NCI-H2227 (cell line): ENCODE data around the gene TLE6.
"Not testable (repeated sequence)": the region's sequence is repeated elsewhere in the genome, so short reads cannot be mapped to it uniquely, and the experiment has no call there.

Source experiments
- DNase-seq: peaks from one replicate; lab custom pipeline; 2025; ENCODE audit not compliant: unreplicated experiment; lab: John Stamatoyannopoulos, UW

Gene TLE6

DNA sequence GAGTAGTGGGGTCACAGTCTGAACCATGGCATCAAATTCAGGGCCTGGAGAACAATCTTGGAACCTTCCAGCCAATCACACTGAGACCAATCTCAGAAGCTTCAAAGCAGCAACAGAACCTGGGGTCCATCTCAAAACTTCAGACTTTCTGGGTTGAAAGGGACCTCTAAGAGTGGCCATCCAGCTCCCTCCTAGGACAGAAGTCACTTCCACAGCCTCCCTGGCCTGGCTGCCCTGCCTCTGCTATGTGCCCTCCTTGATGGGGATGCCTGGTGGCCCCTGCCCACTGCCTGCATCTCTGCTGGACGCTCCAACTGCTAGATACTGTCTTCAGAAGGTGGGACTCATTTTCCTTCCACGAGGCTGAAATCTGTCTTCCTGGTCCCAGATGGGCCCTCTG is 49.9 kb downstream of the TLE6 start:
- no peak for DNase-seq

- DNase-seq = no peak
These were observed 50.6 kb downstream of the TLE6 start for GRCh38 chr19:3027981-3028304.

- DNase-seq = no peak
These were observed 51.1 kb downstream of the TLE6 start for GRCh38 chr19:3028305-3029064.

DNA sequence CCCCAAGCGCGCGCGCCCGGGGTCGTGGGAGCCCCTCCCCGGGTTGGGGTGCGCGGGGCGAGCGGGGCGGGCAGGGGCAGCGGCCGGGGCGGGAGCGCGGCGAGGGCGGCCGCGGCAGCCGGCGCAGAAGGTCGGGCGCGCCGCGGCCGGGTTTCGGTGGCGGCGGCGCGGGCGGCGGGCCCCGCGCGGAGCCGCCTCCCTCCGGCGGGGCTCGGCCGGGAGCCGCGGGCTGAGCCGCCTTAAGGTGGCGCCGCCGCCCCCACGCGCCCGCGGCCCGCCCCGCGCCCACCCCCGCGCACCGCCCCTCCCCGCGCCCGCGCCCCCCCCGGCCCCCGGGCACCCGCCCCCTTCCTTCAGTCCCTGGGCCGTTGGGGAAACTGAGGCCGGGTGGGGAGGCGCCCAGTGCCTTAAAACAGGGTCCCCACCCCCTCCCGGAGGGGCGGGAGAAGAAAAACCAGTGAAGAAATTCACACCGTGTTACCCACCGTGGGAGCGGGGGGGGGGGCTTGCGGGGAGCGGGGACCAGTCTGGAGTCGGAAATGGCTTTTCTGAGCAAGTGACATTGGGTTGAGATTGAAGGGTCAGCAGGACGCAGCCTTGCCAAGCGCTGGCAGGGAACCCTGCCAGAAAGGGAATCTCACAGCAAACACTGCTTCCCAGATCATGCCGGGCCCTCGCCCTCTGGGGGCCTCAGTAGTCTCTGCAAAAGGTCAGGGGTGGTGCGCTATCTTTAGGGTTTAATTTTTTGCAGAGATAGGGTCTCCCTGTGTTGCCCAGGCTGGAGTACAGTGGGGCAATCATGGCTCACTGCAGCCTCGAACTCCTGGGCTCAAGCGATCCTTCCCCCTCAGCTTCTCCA is 51.9 kb downstream of the TLE6 start, which contains the start of gene TLE2:
TLE2 (minus strand) TSS at position 216 of the 859 bp plus-strand sequence. CDS start 376 bp downstream, outside the sequence.
- DNase-seq = no peak

- DNase-seq = no peak
These were observed 54.2 kb downstream of the TLE6 start for GRCh38 chr19:3031607-3031867.

DNA sequence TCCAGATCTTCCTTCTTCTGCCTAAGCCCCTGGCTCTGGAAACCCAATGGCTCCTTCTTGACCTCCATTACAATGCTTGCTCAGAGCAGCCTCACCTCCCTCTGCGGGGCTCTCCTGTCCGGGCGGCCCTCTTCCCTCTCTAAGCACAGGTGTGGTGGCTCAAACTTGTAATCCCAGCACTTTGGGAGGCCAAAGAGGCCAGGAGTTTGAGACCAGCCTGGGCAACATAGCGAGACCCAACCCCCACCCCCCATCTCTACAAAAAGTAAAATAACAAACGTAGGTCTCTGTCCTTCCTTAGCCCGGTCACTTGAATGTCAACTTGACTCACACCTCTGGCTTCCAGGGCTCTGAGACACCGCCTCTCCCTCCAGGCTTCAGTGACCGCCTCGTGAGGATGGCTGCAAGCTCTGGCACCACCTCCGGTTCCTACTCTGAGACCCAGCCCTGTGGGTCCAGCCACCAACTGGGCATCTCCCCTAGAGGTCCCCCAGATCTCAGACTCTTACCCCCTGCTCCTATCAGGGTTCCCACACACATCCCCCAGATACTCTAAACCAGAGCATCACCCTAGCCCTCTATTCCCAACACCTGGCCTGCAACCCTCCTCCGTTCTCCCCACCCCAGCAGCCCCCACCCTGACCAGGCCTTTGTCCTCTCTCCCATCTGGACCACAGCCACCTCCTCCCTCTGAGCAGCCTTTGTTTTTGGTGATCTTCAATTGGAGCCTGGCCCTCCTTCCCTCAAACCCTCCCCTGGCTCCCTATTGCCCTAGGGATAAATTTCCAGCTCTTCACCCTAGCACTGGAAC is 56.4 kb downstream of the TLE6 start:
- no peak for DNase-seq

DNA sequence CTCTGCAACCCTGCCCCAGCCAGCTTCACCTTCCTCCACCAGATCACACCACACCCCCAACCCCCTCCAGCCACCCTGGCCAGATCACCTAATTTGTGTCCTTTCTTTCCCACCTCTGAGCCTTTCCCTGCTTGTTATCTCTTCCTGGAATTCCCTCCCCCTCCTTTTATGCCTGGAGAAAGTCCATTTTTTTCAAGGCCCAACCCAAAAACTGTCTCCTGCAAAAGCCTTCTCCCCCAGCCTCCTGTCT is 57.0 kb downstream of the TLE6 start:
- no peak for DNase-seq

DNA sequence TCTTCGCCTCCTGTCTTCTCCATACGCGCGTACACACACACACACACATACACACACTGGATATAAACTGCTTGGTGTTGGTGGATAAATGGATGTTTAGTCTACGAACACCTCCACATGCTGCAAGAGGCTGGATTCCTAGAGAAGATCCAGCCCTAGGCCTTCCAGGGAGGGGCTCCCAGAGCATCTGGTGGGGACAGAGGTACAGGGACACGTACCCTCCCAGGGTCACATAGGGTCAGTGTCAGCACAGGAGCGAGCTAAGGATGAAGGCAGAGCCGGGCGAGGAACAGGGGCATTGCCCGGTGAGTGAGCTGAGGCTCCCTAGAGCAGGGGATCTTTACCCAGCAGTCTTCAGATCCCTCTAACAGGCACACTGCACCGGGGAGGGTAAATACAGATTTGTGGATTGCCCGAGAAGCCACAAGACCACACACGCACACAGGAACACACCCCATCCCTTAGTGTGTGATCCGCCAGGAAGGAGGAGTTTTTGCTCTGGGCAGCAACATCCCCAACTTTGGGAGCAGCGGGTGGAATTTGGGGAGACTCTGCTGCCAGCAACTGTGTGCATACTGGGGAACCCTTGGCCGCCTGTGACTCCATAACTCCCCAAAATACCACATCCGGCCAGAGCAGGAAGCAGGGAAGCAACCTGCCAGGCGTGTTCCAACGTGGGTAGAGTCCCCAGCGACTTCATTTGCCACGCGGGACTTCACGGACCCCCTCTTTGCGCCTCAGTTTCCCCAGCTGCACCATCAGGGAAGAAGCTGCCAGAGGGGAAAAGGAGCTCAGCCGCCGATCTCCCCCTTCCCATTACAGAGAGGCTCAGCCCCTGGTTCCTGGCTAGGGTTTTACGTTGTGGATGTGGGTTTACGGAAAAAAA is 57.5 kb downstream of the TLE6 start:
- DNase-seq = peak; percentile 66

DNA sequence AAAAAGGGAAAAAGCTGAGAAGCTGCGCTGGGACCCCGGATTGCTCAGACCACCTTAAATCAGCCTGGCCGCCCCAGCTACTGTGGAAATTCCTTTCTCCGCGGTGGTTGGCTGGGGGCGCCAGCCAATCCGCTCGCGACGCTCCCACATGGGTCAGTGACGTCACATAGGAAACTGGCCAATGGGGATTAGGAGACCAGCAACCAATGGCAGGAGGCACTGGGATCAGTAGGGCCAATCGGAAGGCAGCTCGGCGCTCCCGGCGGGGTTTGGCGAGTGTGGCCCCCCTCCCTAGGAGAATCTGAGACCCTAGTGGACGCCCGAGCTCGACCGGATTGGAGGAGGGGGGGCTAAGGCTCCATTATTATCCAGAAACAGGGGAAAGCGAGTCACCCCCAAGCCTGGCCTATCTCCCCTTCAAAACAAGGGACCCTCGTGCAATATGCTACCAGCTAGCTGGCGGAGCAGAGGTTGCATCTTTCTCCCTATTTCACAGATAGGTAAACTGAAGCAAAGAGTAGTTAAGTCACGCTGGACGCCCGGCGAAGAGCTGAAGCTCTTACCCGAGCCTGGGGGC is 58.3 kb downstream of the TLE6 start:
- DNase-seq = peak; percentile 97

DNA sequence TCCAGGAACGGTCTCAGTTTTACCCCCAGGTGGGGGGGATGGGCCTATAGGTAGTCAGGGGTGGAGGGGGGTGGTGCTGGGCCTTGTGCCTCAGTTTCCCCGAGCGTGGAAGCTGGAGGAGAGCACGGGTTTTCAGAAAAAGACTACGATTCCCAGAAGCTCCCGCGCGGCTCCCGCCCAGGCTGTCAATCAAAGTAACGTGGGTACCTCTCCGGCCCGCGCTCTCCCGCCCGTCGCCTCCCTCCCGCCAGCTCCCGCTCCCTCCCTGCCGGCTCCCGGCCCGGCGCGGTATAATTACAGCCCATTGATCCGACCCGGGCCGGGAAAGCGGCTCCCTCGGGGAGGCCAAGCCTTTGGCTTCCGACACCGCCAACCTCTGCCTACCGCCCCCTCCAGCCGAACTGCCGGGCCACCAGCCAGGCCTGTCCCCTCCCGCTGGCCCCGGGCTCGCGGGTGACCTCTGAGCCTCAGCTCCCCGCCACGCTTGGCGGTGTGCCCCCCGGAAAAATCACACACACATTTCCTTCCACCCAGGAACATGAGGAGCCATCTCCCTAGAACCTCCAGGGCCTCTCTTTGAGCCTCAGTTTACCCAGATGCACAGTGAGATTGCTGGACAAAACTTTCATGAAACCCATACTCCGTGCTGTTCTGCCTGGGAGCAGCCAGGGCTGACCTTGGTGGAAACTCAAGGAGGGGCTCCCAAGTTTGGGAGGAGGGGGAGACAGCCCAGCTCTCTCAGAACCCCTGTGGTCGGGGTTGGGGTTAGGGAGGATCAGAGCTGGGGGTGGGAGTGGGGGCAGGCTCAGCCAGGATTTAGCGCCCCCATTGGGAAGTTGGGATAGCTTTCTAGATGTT is 59.0 kb downstream of the TLE6 start:
- peak; percentile 94 for DNase-seq

DNA sequence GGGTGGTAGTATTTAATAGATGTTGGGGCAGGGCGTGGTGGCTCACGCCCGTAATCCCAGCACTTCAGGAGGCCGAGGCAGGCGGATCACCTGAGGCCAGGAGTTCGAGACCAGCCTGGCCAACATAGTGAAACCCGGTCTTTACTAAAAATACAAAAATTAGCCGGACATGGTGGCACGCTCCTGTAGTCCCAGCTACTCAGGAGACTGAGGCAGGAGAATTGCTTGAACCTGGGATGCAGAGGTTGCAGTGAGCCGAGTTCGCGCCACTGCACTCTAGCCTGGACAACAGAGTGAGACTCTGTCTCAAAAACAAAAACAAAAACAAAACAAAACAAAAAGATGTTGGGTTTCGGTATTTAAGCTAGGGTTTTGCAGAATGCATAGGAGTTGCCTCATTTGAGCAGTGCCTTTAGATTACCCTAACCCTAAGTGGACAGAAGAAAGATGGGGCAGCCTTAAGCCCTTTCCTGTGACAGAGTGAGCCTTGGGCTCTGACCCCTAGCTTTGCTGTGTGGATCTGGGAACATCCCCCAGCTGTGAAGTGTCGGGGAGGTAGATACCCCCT is 59.7 kb downstream of the TLE6 start:
- DNase-seq = not testable (repeated sequence)

GRCh38 chr19:3038214-3038613 is 60.9 kb downstream of the TLE6 start:
- DNase-seq = no peak

DNA sequence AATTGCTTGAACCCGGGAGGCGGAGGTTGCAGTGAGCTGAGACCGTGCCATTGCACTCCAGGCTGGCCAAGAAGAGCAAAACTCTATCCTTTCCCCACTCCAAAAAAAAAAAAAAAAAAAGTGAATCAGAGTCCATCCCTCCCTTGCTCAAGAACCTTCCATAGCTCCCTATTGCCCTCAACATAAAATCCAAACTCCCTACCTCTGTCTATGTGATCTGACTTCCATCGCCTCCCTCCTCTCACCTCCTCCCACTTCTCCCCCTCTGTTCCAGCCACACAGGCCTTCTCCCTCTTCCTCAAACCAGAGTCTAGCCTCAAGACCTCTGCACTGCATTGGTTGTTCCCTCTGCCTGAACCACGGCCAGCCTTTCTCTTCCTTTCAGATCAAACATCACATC is 61.8 kb downstream of the TLE6 start:
- no peak for DNase-seq

DNA sequence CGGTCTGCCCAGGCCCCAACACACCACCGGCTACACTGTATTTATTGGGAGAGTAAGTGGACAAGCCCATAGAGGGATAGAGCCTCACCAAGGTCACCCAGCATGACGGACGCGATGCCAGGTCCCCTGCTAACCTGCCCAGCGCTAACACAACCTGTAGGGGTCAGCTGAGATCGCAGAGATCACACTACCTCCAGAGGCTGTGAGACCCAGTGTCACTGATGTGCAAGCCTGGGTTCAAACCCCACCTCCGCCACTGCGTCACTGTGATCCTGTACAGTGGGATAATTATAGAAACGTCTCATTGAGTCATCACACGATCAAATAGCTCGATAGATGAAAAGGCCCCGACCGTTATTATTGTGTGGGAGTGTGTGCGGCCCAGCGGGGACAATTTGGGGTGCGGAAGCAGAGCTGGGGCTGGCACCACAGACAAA is 62.3 kb downstream of the TLE6 start:
- no peak for DNase-seq

- no peak for DNase-seq
These were observed 64.0 kb downstream of the TLE6 start for GRCh38 chr19:3041327-3041726.

DNA sequence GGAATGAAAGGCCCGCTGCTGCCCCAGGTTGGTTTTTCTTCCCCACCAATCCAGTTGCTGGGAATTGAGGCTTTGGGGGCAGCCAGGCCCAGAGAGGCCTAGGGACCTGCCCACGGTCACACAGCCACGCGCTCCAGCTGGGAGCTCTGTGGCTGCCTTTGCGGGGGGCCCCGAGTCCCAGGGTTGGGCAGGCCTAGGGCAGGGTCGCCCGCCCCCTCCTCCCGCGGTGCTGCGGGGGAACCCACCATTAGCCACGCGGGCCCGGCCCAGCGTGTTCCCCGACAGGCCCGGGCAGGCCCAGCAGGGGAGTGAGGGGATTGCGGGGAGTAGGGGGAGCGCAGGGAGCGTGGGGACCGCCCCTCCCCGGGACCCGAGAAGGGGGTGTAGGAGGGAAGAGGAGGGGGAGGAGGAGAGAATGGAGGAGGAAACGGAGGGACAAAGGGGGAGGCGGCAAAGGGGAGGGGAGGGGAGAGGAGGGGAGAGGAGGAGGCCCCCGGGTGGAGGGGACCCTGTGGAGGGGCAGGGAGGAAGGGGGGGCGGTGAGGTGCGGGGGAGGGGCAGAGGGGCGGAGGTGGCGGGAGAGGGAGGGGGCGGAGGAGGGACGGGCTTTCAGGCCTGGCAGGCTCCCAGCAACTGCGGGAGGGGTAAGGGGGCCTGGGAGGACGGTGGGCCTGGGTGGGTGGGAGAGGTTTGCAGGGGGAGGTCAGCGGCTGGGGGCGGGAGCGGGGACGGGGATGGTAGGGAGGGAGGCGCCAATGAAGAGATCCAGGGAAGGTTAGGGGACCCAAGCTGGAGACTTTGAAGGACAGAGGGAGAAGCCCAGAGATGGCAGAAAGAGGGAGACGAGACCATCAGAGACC is 64.6 kb downstream of the TLE6 start:
- peak; percentile 60 for DNase-seq

- DNase-seq = peak; percentile 25
These were observed 65.4 kb downstream of the TLE6 start for GRCh38 chr19:3042621-3043267.
